Measurements from ENCODE around the gene EIF3K.

EIF3K gene

DNA sequence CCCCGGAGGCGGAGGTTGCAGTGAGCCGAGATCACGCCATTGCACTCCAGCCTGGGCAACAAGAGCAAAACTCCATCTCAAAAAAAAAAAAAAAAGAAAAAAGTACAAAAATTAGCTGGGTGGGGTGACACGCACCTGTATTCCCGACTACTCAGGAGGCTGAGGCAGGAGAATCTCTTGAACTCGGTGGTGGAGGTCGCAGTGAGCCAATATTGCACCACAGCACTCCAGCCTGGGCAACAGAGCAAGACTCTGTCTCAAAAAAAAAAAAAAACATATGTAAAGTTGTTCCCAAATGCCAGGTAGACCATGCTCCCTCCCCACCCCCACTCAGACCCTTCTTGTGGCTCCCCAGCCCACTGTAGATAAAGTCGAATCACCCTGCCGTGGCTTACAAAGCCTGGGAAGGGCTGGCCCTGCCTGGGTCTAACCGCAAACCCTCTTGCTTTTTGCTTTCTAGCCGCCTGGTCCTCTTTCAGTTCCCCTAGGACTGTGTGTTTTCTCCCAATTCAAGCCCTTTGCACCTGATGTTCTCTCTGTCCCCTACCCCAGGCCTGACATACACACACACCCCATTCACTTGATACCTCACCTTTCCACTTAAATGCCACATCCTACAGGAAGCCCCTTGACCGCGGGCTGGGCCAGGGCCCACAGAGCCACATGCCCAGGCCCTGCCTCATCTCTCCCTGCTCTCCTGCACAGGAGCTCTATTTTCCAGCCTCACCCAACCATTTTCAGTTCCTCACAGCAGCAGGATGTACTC lies 35.6 kb upstream of the EIF3K start:
- TF ChIP-seq, protein P1, sequence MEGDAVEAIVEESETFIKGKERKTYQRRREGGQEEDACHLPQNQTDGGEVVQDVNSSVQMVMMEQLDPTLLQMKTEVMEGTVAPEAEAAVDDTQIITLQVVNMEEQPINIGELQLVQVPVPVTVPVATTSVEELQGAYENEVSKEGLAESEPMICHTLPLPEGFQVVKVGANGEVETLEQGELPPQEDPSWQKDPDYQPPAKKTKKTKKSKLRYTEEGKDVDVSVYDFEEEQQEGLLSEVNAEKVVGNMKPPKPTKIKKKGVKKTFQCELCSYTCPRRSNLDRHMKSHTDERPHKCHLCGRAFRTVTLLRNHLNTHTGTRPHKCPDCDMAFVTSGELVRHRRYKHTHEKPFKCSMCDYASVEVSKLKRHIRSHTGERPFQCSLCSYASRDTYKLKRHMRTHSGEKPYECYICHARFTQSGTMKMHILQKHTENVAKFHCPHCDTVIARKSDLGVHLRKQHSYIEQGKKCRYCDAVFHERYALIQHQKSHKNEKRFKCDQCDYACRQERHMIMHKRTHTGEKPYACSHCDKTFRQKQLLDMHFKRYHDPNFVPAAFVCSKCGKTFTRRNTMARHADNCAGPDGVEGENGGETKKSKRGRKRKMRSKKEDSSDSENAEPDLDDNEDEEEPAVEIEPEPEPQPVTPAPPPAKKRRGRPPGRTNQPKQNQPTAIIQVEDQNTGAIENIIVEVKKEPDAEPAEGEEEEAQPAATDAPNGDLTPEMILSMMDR (IDR thresholded peaks at IDR 0.05; ENCODE audit: insufficient read depth, low read depth, low read length, missing control alignments) = no peak
- no peak overlapping the region for H3K4me3 ChIP-seq (ENCODE audit: low read depth, low read length)
- DNase-seq (ENCODE audit: low read depth) = peak; percentile 89

DNA sequence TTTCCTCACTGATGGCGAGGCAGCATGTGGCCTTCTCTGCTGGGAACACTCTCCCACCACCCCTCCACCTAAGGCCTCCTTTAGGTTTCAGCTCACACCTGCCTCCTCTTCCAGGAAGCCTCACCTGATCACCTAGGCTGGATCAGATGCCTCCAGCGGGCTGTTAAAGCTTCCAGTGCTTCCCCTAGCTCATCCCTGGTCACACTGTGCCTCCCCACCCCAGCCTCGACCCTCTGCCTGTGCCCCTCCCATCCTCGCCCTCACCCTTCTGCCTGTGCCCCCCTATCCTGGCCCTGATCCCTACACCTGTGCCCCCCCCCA lies 35.0 kb upstream of the EIF3K start:
- no peak overlapping the region for H3K4me3 ChIP-seq (ENCODE audit: low read depth, low read length)
- TF ChIP-seq, protein P1 (IDR thresholded peaks at IDR 0.05; ENCODE audit: insufficient read depth, low read depth, low read length, missing control alignments) = no peak
- no peak for DNase-seq (ENCODE audit: low read depth)

DNA sequence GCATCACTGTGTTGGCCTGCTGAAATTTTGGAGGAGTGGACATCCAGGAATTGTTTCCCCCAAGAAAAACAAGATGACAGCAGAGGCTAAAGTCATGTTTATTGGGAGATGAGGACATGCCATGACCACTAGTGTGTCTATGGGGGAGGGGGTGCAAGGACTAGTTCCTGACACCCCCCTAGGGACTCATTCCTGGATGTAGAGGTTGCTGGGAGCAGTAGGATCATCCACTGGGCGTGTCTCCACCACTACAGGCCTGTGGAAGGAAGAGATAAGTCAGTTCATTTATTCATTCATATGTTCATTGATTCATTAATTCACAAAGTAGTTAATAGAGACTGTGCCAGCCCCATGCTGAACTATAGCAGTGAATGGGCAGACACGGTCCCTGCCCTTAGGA lies 31.4 kb upstream of the EIF3K start:
- no peak overlapping the region for H3K4me3 ChIP-seq (ENCODE audit: low read depth, low read length)
- no peak for DNase-seq (ENCODE audit: low read depth)
- TF ChIP-seq, protein P1 (IDR thresholded peaks at IDR 0.05; ENCODE audit: insufficient read depth, low read depth, low read length, missing control alignments) = no peak

DNA sequence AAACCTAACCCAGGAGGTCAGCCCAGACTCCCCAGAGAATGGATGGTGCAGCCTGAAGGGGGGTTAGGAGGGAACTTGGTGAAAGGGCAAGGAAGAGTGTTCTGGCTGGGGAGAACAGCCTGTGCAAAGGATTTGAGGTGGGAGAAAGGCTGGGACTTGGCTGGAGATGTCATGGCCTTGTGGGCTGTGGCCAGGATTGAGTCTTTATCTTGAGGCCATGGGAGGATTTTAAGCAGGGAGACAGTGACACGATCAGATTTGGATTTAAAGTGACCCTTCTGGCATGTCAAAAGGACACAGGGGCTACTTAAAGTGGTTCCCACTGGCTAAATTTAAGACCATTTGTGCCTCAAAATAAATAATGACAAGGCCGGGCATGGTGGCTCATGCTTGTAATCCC lies 30.9 kb upstream of the EIF3K start:
- no peak overlapping the region for H3K4me3 ChIP-seq (ENCODE audit: low read depth, low read length)
- TF ChIP-seq, protein P1 (IDR thresholded peaks at IDR 0.05; ENCODE audit: insufficient read depth, low read depth, low read length, missing control alignments) = no peak
- DNase-seq (ENCODE audit: low read depth) = no peak

DNA sequence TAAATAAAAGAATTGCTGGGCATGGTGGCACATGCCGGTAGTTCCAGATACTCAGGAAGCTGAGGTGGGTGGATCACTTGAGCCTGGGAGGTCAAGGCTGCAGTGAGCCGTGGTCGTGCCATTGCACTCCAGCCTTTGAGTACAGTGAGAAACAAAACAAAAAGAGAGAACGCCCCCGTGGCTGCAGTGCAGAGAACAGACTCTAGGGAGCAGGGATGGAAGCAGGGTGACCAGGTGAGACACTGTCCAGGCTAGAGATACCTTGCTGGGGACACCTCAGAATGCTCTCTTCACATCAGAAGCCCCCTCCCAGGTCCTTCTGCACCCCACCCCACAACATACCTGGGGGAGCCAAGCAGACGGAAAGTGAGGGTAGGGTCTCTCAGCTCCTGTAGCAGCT lies 26.0 kb upstream of the EIF3K start:
- TF ChIP-seq, protein P1 (IDR thresholded peaks at IDR 0.05; ENCODE audit: insufficient read depth, low read depth, low read length, missing control alignments) = no peak
- DNase-seq (ENCODE audit: low read depth) = no peak
- H3K4me3 ChIP-seq (ENCODE audit: low read depth, low read length) = no peak overlapping the region

DNA sequence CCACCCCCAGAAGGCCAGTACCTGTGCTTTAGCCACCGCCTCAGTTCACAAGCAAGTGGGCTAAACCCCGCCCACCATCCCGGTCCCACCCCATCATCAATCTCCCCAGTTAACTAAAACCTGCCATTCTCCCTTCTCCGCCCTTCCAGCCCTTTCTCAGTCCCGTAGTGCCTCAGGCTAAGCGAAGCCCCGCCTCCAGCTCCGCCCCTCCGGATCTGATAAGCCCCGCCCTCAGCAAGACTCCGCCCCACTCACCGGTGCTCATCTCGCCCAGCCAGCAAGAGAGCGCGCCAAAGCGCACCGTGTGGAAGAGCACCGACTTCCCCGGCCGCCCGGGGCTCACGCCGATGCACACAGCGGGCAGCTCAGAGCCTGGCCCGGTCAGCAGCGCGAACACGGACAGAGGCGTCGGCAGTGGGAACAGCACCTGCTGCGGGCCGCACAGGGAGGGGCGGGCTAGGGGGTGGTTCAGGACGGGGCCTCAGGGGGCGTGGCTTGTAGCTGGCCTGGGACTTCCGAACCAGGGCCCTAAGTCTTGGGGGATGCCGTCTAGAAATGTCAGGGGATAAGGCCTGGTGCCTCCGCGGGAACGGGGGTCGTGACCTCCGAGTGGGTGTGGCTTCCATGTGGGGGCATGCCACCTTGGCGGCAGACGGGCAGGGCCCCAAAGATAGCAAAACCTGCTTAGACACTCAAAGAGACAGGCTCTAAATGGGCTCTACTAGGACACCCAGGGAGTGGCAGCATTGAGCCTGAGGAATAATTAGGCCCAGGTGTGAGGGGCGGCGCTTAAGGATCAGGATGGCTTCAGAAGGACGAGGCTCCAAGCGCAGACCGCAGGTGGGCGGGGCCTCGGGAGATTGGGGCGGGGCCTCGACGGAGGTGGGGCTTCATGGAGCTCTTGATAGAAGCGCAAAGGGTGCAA lies 22.7 kb upstream of the EIF3K start:
- TF ChIP-seq, protein P1 (IDR thresholded peaks at IDR 0.05; ENCODE audit: insufficient read depth, low read depth, low read length, missing control alignments) = no peak
- H3K4me3 ChIP-seq (ENCODE audit: low read depth, low read length) = no peak overlapping the region
- DNase-seq (ENCODE audit: low read depth) = no peak

Measured in GM12865 (cell line).